K562 (cell line): ENCODE results near the gene DIRAS1. TPM values are rescaled to one million over a fixed set of nuclear protein-coding genes. Genes with fewer than 3 reads are reported as not detected.

Experiments
- ATF1 ChIP-seq, 2 experiments: fragments of 450-650 bp in 1 of 2; IDR thresholded peaks; 2 replicates each; pipeline ENCODE4 v1.6.1; 2016; ENCODE audit warnings: missing compliant biosample characterization in 1 of 2, missing genetic modification characterization in 1 of 2
- CREM ChIP-seq: IDR thresholded peaks from 2 replicates; pipeline ENCODE4 v1.6.1; 2014; ENCODE audit warnings: antibody characterized with exemption, low read depth
- DPF2 ChIP-seq: fragments of 450-650 bp; IDR thresholded peaks from 2 replicates; pipeline ENCODE4 v1.6.1; 2016
- L3MBTL2 ChIP-seq: fragments of 450-650 bp; IDR thresholded peaks from 2 replicates; pipeline ENCODE4 v1.6.1; 2016; ENCODE audit warnings: mild to moderate bottlenecking, moderate library complexity
- NR3C1 ChIP-seq: sonication (generic); formaldehyde crosslinking; IDR thresholded peaks from 2 replicates; pipeline ENCODE4 v1.8.1; 2022; ENCODE audit warnings: missing genetic modification reagents
- NRF1 ChIP-seq, 2 experiments: fragments of 450-650 bp; IDR thresholded peaks in 1 of 2; conservative IDR thresholded peaks in 1 of 2; 2 replicates each; pipeline ENCODE4 v1.6.1; 2014; ENCODE audit warnings: mild to moderate bottlenecking in 2 of 2
- SP1 ChIP-seq: sonication (generic); formaldehyde crosslinking; IDR thresholded peaks from 2 replicates; pipeline ENCODE4 v1.8.1; 2022; ENCODE audit warnings: mild to moderate bottlenecking, missing genetic modification reagents
- ZBTB1 ChIP-seq: sonication (generic); formaldehyde crosslinking; IDR thresholded peaks from 2 replicates; pipeline ENCODE4 v1.8.1; 2023; ENCODE audit warnings: missing genetic modification reagents, low read depth, mild to moderate bottlenecking, borderline replicate concordance
- ZFX ChIP-seq: sonication (generic); formaldehyde crosslinking; IDR thresholded peaks from 2 replicates; pipeline ENCODE4 v1.8.0; 2022; ENCODE audit warnings: mild to moderate bottlenecking, missing genetic modification reagents, moderate library complexity
- polyA plus RNA-seq, 8 experiments: library from polyadenylated mRNA; depleted of rRNA in 4 of 8; stranded (reverse) in 5 of 8; unstranded in 3 of 8; fragments of >200 nt; fragmentation: Nextera tagmentation in 2 of 8; fragmentation: Illumina TruSeq in 1 of 8; extraction: Ambion mirVana in 2 of 8; extraction: Trizol in 1 of 8; gene quantifications; 2 replicates each; pipeline versions ENCODE4 v1.2.1 to v1.2.3, GENCODE V29; 2011 to 2014; ENCODE audit warnings: inconsistent platforms in 1 of 8, missing spikeins in 1 of 8
- total RNA-seq, 7 experiments: library from RNA; depleted of rRNA in 6 of 7; stranded (reverse); fragments of >200 nt in 6 of 7; fragmentation: Illumina TruSeq in 2 of 7; extraction: Trizol in 2 of 7; gene quantifications; 2 replicates each; pipeline versions ENCODE4 v1.2.1 to v1.2.3, GENCODE V29; 2011 to 2021; ENCODE audit warnings: low replicate concordance in 1 of 7
- TF ChIP-seq, protein P1 (sequence below), 2 experiments: fragments of 450-650 bp in 1 of 2; sonication (generic) in 1 of 2; formaldehyde crosslinking in 1 of 2; IDR thresholded peaks in 1 of 2; conservative IDR thresholded peaks in 1 of 2; 2 replicates each; pipeline versions ENCODE4 v1.6.1 to v1.8.1; 2016 to 2023; ENCODE audit warnings: mild to moderate bottlenecking in 2 of 2, moderate library complexity in 2 of 2, inconsistent platforms in 1 of 2, missing genetic modification reagents in 1 of 2
- TF ChIP-seq, protein P2 (sequence below): fragments of 450-650 bp; IDR thresholded peaks from 2 replicates; pipeline ENCODE4 v1.6.1; 2017; ENCODE audit warnings: antibody characterized with exemption, mild to moderate bottlenecking
- TF ChIP-seq, protein P3 (sequence below): sonication (generic); formaldehyde crosslinking; IDR thresholded peaks from 2 replicates; pipeline ENCODE4 v1.8.1; 2023; ENCODE audit warnings: missing genetic modification reagents, mild to moderate bottlenecking, borderline replicate concordance

The DIRAS1 gene
- total and polyA plus RNA-seq, 9 of the 15 experiments (the other 6 are each of a cell fraction or from before 2014, with no cell fraction given): 0.11 to 12.0 (median 2.9) TPM

DNA sequence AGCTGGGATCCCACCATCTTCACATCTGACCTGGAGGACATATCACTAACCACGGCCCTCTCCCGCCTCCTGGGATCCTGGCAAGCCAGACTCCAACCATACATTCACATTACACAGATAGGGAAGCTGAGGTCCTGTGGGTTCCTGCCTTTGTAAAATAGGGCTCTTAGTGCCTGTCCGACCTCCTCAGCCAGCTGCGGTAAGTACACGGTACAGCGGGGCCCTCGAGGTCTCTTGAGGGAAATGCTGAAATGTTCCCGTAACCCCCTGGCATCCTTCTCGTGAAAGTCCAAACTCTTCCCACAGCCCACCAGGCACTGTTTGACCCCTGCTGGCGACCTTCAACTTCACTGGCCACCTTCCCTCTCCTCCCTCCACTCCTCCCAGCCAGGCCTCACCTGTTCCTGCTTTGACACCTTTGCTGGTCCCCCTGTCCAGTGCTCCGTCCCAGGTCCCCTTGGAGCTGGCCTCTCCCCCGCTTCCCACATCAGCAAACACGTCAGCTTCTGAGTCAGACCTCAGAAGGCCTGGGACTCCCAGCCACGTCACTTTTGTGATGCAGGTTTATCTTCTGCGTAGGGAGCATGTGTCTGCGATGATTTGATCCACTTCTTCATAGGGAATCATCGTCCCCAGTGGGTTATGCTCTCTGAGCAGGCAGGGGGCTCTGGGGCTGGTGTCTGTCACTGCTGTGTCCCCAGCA is 9.8 kb downstream of the DIRAS1 start (continued):
- TF ChIP-seq, protein P1, sequence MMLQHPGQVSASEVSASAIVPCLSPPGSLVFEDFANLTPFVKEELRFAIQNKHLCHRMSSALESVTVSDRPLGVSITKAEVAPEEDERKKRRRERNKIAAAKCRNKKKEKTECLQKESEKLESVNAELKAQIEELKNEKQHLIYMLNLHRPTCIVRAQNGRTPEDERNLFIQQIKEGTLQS (IDR thresholded peaks at IDR 0.05): peak; percentile 84
- TF ChIP-seq, protein P1 (CRISPR knock-in tag; conservative IDR thresholded peaks at IDR 0.05): no peak; the same call in 1 of the 2 replicates
- TF ChIP-seq NR3C1 (CRISPR knock-in tag): no peak
- TF ChIP-seq, protein P2, sequence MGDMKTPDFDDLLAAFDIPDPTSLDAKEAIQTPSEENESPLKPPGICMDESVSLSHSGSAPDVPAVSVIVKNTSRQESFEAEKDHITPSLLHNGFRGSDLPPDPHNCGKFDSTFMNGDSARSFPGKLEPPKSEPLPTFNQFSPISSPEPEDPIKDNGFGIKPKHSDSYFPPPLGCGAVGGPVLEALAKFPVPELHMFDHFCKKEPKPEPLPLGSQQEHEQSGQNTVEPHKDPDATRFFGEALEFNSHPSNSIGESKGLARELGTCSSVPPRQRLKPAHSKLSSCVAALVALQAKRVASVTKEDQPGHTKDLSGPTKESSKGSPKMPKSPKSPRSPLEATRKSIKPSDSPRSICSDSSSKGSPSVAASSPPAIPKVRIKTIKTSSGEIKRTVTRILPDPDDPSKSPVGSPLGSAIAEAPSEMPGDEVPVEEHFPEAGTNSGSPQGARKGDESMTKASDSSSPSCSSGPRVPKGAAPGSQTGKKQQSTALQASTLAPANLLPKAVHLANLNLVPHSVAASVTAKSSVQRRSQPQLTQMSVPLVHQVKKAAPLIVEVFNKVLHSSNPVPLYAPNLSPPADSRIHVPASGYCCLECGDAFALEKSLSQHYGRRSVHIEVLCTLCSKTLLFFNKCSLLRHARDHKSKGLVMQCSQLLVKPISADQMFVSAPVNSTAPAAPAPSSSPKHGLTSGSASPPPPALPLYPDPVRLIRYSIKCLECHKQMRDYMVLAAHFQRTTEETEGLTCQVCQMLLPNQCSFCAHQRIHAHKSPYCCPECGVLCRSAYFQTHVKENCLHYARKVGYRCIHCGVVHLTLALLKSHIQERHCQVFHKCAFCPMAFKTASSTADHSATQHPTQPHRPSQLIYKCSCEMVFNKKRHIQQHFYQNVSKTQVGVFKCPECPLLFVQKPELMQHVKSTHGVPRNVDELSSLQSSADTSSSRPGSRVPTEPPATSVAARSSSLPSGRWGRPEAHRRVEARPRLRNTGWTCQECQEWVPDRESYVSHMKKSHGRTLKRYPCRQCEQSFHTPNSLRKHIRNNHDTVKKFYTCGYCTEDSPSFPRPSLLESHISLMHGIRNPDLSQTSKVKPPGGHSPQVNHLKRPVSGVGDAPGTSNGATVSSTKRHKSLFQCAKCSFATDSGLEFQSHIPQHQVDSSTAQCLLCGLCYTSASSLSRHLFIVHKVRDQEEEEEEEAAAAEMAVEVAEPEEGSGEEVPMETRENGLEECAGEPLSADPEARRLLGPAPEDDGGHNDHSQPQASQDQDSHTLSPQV: no peak
- no peak for TF ChIP-seq ZFX (CRISPR knock-in tag)
- TF ChIP-seq NRF1 (conservative IDR thresholded peaks at IDR 0.05 in 1 of 2, IDR thresholded peaks at IDR 0.05 in 1 of 2): peak; percentile 53 to 57; a peak in 2 of 4 replicates
- peak; percentile 40; the same call in 1 of the 2 replicates for TF ChIP-seq DPF2
- TF ChIP-seq SP1: no peak
- TF ChIP-seq CREM: peak; percentile 95
- TF ChIP-seq ATF1 (CRISPR knock-in tag; IDR thresholded peaks at IDR 0.05): no peak
- peak; percentile 78 for TF ChIP-seq ATF1 (tag; IDR thresholded peaks at IDR 0.05)
- TF ChIP-seq ZBTB1 (CRISPR knock-in tag): no peak
- TF ChIP-seq, protein P3, sequence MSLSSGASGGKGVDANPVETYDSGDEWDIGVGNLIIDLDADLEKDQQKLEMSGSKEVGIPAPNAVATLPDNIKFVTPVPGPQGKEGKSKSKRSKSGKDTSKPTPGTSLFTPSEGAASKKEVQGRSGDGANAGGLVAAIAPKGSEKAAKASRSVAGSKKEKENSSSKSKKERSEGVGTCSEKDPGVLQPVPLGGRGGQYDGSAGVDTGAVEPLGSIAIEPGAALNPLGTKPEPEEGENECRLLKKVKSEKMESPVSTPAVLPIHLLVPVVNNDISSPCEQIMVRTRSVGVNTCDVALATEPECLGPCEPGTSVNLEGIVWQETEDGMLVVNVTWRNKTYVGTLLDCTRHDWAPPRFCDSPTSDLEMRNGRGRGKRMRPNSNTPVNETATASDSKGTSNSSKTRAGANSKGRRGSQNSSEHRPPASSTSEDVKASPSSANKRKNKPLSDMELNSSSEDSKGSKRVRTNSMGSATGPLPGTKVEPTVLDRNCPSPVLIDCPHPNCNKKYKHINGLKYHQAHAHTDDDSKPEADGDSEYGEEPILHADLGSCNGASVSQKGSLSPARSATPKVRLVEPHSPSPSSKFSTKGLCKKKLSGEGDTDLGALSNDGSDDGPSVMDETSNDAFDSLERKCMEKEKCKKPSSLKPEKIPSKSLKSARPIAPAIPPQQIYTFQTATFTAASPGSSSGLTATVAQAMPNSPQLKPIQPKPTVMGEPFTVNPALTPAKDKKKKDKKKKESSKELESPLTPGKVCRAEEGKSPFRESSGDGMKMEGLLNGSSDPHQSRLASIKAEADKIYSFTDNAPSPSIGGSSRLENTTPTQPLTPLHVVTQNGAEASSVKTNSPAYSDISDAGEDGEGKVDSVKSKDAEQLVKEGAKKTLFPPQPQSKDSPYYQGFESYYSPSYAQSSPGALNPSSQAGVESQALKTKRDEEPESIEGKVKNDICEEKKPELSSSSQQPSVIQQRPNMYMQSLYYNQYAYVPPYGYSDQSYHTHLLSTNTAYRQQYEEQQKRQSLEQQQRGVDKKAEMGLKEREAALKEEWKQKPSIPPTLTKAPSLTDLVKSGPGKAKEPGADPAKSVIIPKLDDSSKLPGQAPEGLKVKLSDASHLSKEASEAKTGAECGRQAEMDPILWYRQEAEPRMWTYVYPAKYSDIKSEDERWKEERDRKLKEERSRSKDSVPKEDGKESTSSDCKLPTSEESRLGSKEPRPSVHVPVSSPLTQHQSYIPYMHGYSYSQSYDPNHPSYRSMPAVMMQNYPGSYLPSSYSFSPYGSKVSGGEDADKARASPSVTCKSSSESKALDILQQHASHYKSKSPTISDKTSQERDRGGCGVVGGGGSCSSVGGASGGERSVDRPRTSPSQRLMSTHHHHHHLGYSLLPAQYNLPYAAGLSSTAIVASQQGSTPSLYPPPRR (CRISPR knock-in tag): no peak
- peak; percentile 55 for TF ChIP-seq L3MBTL2
